K562 (cell line): Measurements from ENCODE around the gene ABCG1. TPM values are rescaled to one million over a fixed set of nuclear protein-coding genes. Genes with fewer than 3 reads are reported as not detected.

Source experiments
- CXXC5 ChIP-seq: fragments of 250-450 bp; sonication (Bioruptor Pico); IDR thresholded peaks from 2 replicates; pipeline ENCODE4 v1.8.0; 2022; ENCODE audit warnings: inconsistent platforms, mild to moderate bottlenecking, moderate library complexity
- HMBOX1 ChIP-seq: sonication (generic); IDR thresholded peaks from 2 replicates; pipeline ENCODE4 v1.6.1; 2016
- MEIS2 ChIP-seq: fragments of 450-650 bp; IDR thresholded peaks from 2 replicates; pipeline ENCODE4 v1.6.1; 2014; ENCODE audit warnings: mild to moderate bottlenecking; ENCODE audit not compliant: partially characterized antibody
- PRMT5 ChIP-seq: sonication (generic); formaldehyde crosslinking; IDR thresholded peaks from 2 replicates; pipeline ENCODE4 v1.5.0; 2020; ENCODE audit warnings: missing genetic modification reagents
- REST ChIP-seq, 2 experiments: fragments of 450-650 bp; formaldehyde crosslinking in 1 of 2; IDR thresholded peaks; 2 replicates each; pipeline versions ENCODE4 v1.4.0 to v1.6.1; 2014 to 2020; ENCODE audit warnings: mild to moderate bottlenecking in 2 of 2, borderline replicate concordance in 1 of 2, low read depth in 1 of 2
- SMAD4 ChIP-seq: fragments of 250-450 bp; sonication (Bioruptor Pico); conservative IDR thresholded peaks from 2 replicates; pipeline ENCODE4 v1.8.0; 2021; ENCODE audit warnings: inconsistent platforms, mild to moderate bottlenecking, moderate library complexity
- polyA plus RNA-seq, 8 experiments: library from polyadenylated mRNA; depleted of rRNA in 4 of 8; stranded (reverse) in 5 of 8; unstranded in 3 of 8; fragments of >200 nt; fragmentation: Nextera tagmentation in 2 of 8; fragmentation: Illumina TruSeq in 1 of 8; extraction: Ambion mirVana in 2 of 8; extraction: Trizol in 1 of 8; gene quantifications; 2 replicates each; pipeline versions ENCODE4 v1.2.1 to v1.2.3, GENCODE V29; 2011 to 2014; ENCODE audit warnings: inconsistent platforms in 1 of 8, missing spikeins in 1 of 8
- total RNA-seq, 7 experiments: library from RNA; depleted of rRNA in 6 of 7; stranded (reverse); fragments of >200 nt in 6 of 7; fragmentation: Illumina TruSeq in 2 of 7; extraction: Trizol in 2 of 7; gene quantifications; 2 replicates each; pipeline versions ENCODE4 v1.2.1 to v1.2.3, GENCODE V29; 2011 to 2021; ENCODE audit warnings: low replicate concordance in 1 of 7

ABCG1 gene
- total and polyA plus RNA-seq, 9 of the 15 experiments (the other 6 are each of a cell fraction or from before 2014, with no cell fraction given), result 0.04 to 0.09 TPM; not detected in 7

- TF ChIP-seq REST (IDR thresholded peaks at IDR 0.05; ENCODE audit: borderline replicate concordance) (peak; percentile 26), REST (CRISPR knock-in tag; IDR thresholded peaks at IDR 0.05; ENCODE audit: low read depth) (no peak), MEIS2 (peak; percentile 22), HMBOX1 (peak; percentile 27; the same call in 1 of the 2 replicates), SMAD4 (CRISPR knock-in tag) (peak; percentile 64), PRMT5 (CRISPR knock-in tag) (no peak), CXXC5 (CRISPR knock-in tag) (no peak)
- TF ChIP-seq, all 486 proteins: peak for 18
Observed at GRCh38 chr21:42227909-42228708, 9.2 kb downstream of the ABCG1 start (continued).
